CD4-positive, alpha-beta T cell (primary cell): ENCODE data around the gene ITGA2. TPM values are rescaled to one million over a fixed set of nuclear protein-coding genes. Genes with fewer than 3 reads are reported as not detected.

Source experiments
- ATAC-seq: fragments of 200-7000 bp; cut with Tn5 transposase; one replicate; pipeline ENCODE4 v1.10.0; 2022; ENCODE audit warnings: mild to moderate bottlenecking; ENCODE audit not compliant: poor library complexity
- CTCF ChIA-PET: fragments of 350-600 bp; sonication (Branson Sonifier 250); formaldehyde crosslinking; loops from one replicate; lab custom pipeline; 2021; ENCODE audit warnings: antibody characterized with exemption, inconsistent platforms; lab: Charles Lee
- POLR2A ChIA-PET: fragments of 350-600 bp; sonication (Branson Sonifier 250); formaldehyde crosslinking; loops from one replicate; lab custom pipeline; 2021; ENCODE audit warnings: antibody characterized with exemption, inconsistent platforms; lab: Charles Lee
- DNase-seq, 14 experiments: peaks; one replicate each; pipeline ENCODE4 v3.0.0-alpha.2; 2013 to 2020; ENCODE audit warnings: mixed read lengths in 2 of 14
- H3K27ac ChIP-seq, 2 donors: one replicate each; pipeline versions ENCODE4 v1.5.1 to v1.7.0; 2013; ENCODE audit warnings: low read length in 2 of 2, low read depth in 1 of 2, mild to moderate bottlenecking in 1 of 2
- H3K27me3 ChIP-seq, 2 experiments: 1 replicate in 1 of 2; 2 replicates in 1 of 2; pipeline versions ENCODE4 v1.6.1 to v1.7.0; 2013; ENCODE audit warnings: low read length in 2 of 2, control low read depth in 1 of 2, mild to moderate bottlenecking in 1 of 2, moderate library complexity in 1 of 2; ENCODE audit not compliant: insufficient read depth in 2 of 2, control insufficient read depth in 1 of 2
- H3K36me3 ChIP-seq: one replicate; pipeline ENCODE4 v1.6.1; 2013; ENCODE audit warnings: low read length, control low read depth; ENCODE audit not compliant: insufficient read depth
- H3K4me1 ChIP-seq: one replicate; pipeline ENCODE4 v1.6.1; 2013; ENCODE audit warnings: low read length, control low read depth; ENCODE audit not compliant: insufficient read depth
- H3K4me3 ChIP-seq: one replicate; pipeline ENCODE4 v1.5.1; 2013; ENCODE audit warnings: mild to moderate bottlenecking, low read length, moderate library complexity
- H3K9me3 ChIP-seq, 2 experiments: 1 replicate in 1 of 2; 2 replicates in 1 of 2; pipeline versions ENCODE4 v1.6.1 to v1.7.0; 2013; ENCODE audit warnings: low read length in 2 of 2, mild to moderate bottlenecking in 2 of 2, control low read depth in 1 of 2, moderate library complexity in 1 of 2; ENCODE audit not compliant: control insufficient read depth in 1 of 2, insufficient read depth in 1 of 2
- H3K27ac Mint-ChIP-seq: one replicate; pipeline ENCODE4 v1.8.0; 2020; ENCODE audit warnings: mixed read lengths
- H3K27me3 Mint-ChIP-seq: one replicate; pipeline ENCODE4 v1.8.0; 2021; ENCODE audit warnings: mixed read lengths
- H3K36me3 Mint-ChIP-seq: one replicate; pipeline ENCODE4 v1.8.0; 2021; ENCODE audit warnings: low read depth, mixed read lengths
- H3K4me1 Mint-ChIP-seq: one replicate; pipeline ENCODE4 v1.8.0; 2021; ENCODE audit warnings: low read depth, mixed read lengths
- H3K4me3 Mint-ChIP-seq: one replicate; pipeline ENCODE4 v1.8.0; 2020; ENCODE audit warnings: mild to moderate bottlenecking, mixed read lengths
- H3K9me3 Mint-ChIP-seq: one replicate; pipeline ENCODE4 v1.8.0; 2020; ENCODE audit warnings: mixed read lengths
- CTCF ChIP-seq: fragments of 200-600 bp; IDR thresholded peaks from one replicate; pipeline ENCODE4 v1.8.0; 2022; ENCODE audit warnings: antibody characterized with exemption, mild to moderate bottlenecking
- intact Hi-C, 2 experiments: fragments of 100-400 bp; cut with DNase I in 1 of 2; cut with micrococcal nuclease in 1 of 2; formaldehyde crosslinking; loops; one replicate each; pipeline versions ENCODE4 v1.15.1 to v1.9.0; 2023 to 2025; cut with DNase I, micrococcal nuclease
- total RNA-seq, 174 experiments: library from RNA in 2 of 174; stranded (reverse) in 2 of 174; gene quantifications; one replicate each; pipeline ENCODE4 v1.2.3 and lab custom pipeline; 2021 to 2026

Gene ITGA2
- total RNA-seq, 2 experiments from 2014 or later, result 0.03 to 0.11 TPM

GRCh38 chr5:52997424-52997823, 8.3 kb downstream of the ITGA2 start:
- ATAC-seq (no peak), DNase-seq (no peak)
- ChIA-PET POLR2A (interaction anchor here (1.4 kb wide), 1 partner anchor 31 kb away, joined by 3 read pairs; no protein-coding TSS in a partner anchor), CTCF (no interaction called here)
- H3K9me3 ChIP-seq, result no peaks in the 10 kb centered on the region
- H3K4me3 Mint-ChIP-seq, result no peak overlapping the region
- no peaks in the 10 kb centered on the region for H3K36me3 Mint-ChIP-seq
- TF ChIP-seq CTCF, result no peak
- H3K27me3 ChIP-seq, result no peaks in the 10 kb centered on the region
- no peaks in the 10 kb centered on the region for H3K9me3 Mint-ChIP-seq
- H3K4me1 ChIP-seq, result no peaks in the 10 kb centered on the region
- H3K27ac Mint-ChIP-seq, result no peak overlapping the region
- H3K36me3 ChIP-seq, result no peaks in the 10 kb centered on the region
- H3K27me3 Mint-ChIP-seq, result peaks cover 14% of the 10 kb centered on the region
- intact Hi-C loops, result no loop called here
- H3K4me1 Mint-ChIP-seq, result no peaks in the 10 kb centered on the region
- no peak overlapping the region for H3K4me3 ChIP-seq
- no peak overlapping the region for H3K27ac ChIP-seq

GRCh38 chr5:52998552-52999313, 9.6 kb downstream of the ITGA2 start:
- CTCF ChIA-PET, result no interaction called here
- intact Hi-C loops, result no loop called here
- no peak for ATAC-seq

GRCh38 chr5:52999344-52999949, 10.3 kb downstream of the ITGA2 start:
- no peaks in the 10 kb centered on the region for H3K9me3 Mint-ChIP-seq
- no peaks in the 10 kb centered on the region for H3K27me3 Mint-ChIP-seq
- no peak overlapping the region for H3K27ac ChIP-seq
- H3K4me1 ChIP-seq, result no peaks in the 10 kb centered on the region
- ATAC-seq (no peak), DNase-seq (no peak)
- no peaks in the 10 kb centered on the region for H3K9me3 ChIP-seq
- H3K27me3 ChIP-seq, result no peaks in the 10 kb centered on the region
- H3K4me3 Mint-ChIP-seq, result no peak overlapping the region
- ChIA-PET CTCF (no interaction called here), POLR2A (no interaction called here)
- no peaks in the 10 kb centered on the region for H3K36me3 Mint-ChIP-seq
- no peak overlapping the region for H3K4me3 ChIP-seq
- H3K27ac Mint-ChIP-seq, result no peak overlapping the region
- intact Hi-C loops, result no loop called here
- H3K4me1 Mint-ChIP-seq, result no peaks in the 10 kb centered on the region
- no peak for TF ChIP-seq CTCF
- H3K36me3 ChIP-seq, result no peaks in the 10 kb centered on the region

More at GRCh38 chr5:52998552-52999313, 9.6 kb downstream of the ITGA2 start:
- Histone ChIP-seq H3K4me3 (no peak overlapping the region), H3K27me3 (no peaks in the 10 kb centered on the region), H3K36me3 (no peaks in the 10 kb centered on the region), H3K27ac (no peak overlapping the region), H3K4me1 (no peaks in the 10 kb centered on the region), H3K9me3 (no peaks in the 10 kb centered on the region)
- POLR2A ChIA-PET, result interaction anchor here (0.8 kb wide), 1 partner anchor 293 kb away, joined by 3 read pairs; no protein-coding TSS in a partner anchor
- H3K27ac Mint-ChIP-seq, result no peak overlapping the region
- no peak for DNase-seq
- H3K4me3 Mint-ChIP-seq, result no peak overlapping the region
- no peaks in the 10 kb centered on the region for H3K4me1 Mint-ChIP-seq
- H3K27me3 Mint-ChIP-seq, result peaks cover 1% of the 10 kb centered on the region
- H3K36me3 Mint-ChIP-seq, result no peaks in the 10 kb centered on the region
- H3K9me3 Mint-ChIP-seq, result no peaks in the 10 kb centered on the region
- no peak for TF ChIP-seq CTCF
